Sigmoid colon (tissue), 7 donors: ENCODE data around the gene MAEL. TPM values are rescaled to one million over a fixed set of nuclear protein-coding genes. Genes with fewer than 3 reads are reported as not detected.

Experiments used
- DNase-seq: peaks from one replicate; pipeline ENCODE4 v3.0.0-alpha.2; 2019
- H3K27ac ChIP-seq, 4 donors: fragments of 200-600 bp; sonication (generic); one replicate each; pipeline ENCODE4 v1.5.1; 2016 to 2019; ENCODE audit warnings: mild to moderate bottlenecking in 1 of 4
- H3K27me3 ChIP-seq, 3 donors: fragments of 200-600 bp; sonication (generic); one replicate each; pipeline ENCODE4 v1.5.1; 2019; ENCODE audit warnings: mild to moderate bottlenecking in 1 of 3
- H3K36me3 ChIP-seq, 4 donors: fragments of 200-600 bp; sonication (generic); one replicate each; pipeline ENCODE4 v1.5.1; 2016 to 2019
- H3K4me1 ChIP-seq, 4 donors: fragments of 200-600 bp; sonication (generic); one replicate each; pipeline ENCODE4 v1.5.1; 2017 to 2019
- H3K4me3 ChIP-seq, 4 donors: fragments of 200-600 bp; sonication (generic); one replicate each; pipeline ENCODE4 v1.5.1; 2017 to 2019; ENCODE audit warnings: mild to moderate bottlenecking in 2 of 4, moderate library complexity in 1 of 4
- H3K9me3 ChIP-seq, 4 donors: fragments of 200-600 bp in 3 of 4; sonication (generic) in 3 of 4; one replicate each; pipeline versions ENCODE4 v1.5.1 to v1.6.1; 2013 to 2019
- CTCF ChIP-seq, 4 experiments: fragments of 450-650 bp in 3 of 4; fragments of 200-600 bp in 1 of 4; IDR thresholded peaks; one replicate each; pipeline ENCODE4 v1.5.1; 2016 to 2019; ENCODE audit warnings: antibody characterized with exemption in 4 of 4, mild to moderate bottlenecking in 3 of 4, moderate library complexity in 2 of 4
- EP300 ChIP-seq, 4 donors: sonication (generic); formaldehyde crosslinking; IDR thresholded peaks; one replicate each; pipeline ENCODE4 v1.6.1; 2017; ENCODE audit warnings: antibody characterized with exemption in 4 of 4
- POLR2A ChIP-seq, 2 donors: fragments of 450-650 bp; IDR thresholded peaks; one replicate each; pipeline ENCODE4 v1.6.1; 2016; ENCODE audit warnings: antibody characterized with exemption in 2 of 2, mild to moderate bottlenecking in 2 of 2, moderate library complexity in 2 of 2
- POLR2AphosphoS5 ChIP-seq, 4 donors: sonication (generic); formaldehyde crosslinking; IDR thresholded peaks; one replicate each; pipeline ENCODE4 v1.6.1; 2017; ENCODE audit warnings: antibody characterized with exemption in 4 of 4
- WGBS, 2 donors: extraction: QIAGEN DNeasy Blood & Tissue Kit; methylation state at CpG; one replicate each; pipeline ENCODE4 v1.1.7; 2013; 5-methylcytosine and 5-hydroxymethylcytosine counted together
- intact Hi-C: fragments of 100-400 bp; cut with DNase I; formaldehyde crosslinking; loops from one replicate; pipeline ENCODE4 v1.15.1; 2023
- polyA plus RNA-seq, 3 donors: library from polyadenylated mRNA; stranded (reverse); fragments of 200-250 nt; gene quantifications; one replicate each; pipeline ENCODE4 v1.2.3, GENCODE V29; 2013
- total RNA-seq, 4 donors: library from RNA; depleted of rRNA; stranded (reverse); fragments of >200 nt; gene quantifications; one replicate each; pipeline ENCODE4 v1.1.0, GENCODE V29; 2016
- donor health status: healthy with polysubstance abuse.
- donor health status: Bipolar disorder and iron deficiency.
- donor health status: healthy.

Gene MAEL
- total and polyA plus RNA-seq, 7 donors = 0.07 to 1.6 (median 1.1) TPM; not detected in 1

DNA sequence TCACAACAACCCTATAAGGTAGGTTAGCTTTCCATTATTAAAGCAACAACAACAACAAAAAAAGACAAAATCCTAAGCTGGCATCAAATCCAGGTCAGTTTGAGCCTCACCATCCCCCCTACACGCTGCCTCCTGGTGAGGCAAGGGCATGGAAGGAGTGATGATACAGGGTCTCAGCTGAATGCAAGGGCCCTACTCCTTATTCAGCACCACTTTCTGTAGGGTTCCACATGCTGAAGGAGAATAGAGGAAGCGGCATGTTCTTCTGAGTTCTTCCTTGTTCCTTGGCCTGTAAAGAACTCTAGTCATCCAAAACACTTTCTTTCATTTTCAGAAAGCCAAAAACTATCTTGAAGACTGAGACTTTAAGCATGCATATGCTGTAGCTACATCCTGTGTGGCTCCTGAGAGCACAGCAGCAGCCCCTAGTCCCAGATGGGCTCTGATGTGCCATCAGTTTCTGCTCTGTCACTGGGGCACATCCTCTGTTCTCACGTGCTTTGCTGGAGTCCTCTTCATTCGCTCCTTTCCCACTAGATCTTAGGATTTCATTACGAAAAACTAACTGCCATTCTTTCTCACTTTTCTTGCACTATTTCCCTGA lies 19.9 kb upstream of the MAEL start:
- H3K4me1 ChIP-seq = peaks cover 0 to 11% (median 8%) of the 10 kb centered on the region in 4 donors
- H3K4me3 ChIP-seq = no peak overlapping the region
- H3K27ac ChIP-seq = no peak overlapping the region
- H3K9me3 ChIP-seq = no peaks in the 10 kb centered on the region
- no peaks in the 10 kb centered on the region for H3K36me3 ChIP-seq
- no peaks in the 10 kb centered on the region for H3K27me3 ChIP-seq
- intact Hi-C loops = no loop called here
- WGBS, 2 donors = 69 to 89% methylated on average over 5 of the region's 5 CpGs
- TF ChIP-seq POLR2A (IDR thresholded peaks at IDR 0.05) (no peak), POLR2AphosphoS5 (IDR thresholded peaks at IDR 0.05) (no peak), EP300 (IDR thresholded peaks at IDR 0.05) (no peak), CTCF (IDR thresholded peaks at IDR 0.05) (no peak)
- DNase-seq = no peak

DNA sequence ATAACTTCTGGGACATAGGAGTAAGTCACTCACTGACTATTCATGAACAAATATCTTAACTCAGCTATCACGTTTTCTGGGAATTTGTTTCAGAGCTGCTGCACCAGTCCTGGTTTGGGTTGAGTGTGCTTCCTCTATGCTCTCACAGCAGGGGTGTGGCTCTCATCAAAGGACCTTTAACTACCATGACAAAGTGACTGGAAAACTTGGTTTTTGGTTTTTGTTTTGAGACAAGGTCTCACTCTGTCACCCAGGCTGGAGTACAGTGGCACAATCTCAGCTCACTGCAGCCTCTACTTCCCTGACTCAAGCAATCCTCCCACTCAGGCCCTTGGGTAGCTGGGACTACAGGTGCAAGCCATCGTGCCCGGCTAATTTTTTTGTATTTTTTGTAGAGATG lies 17.8 kb upstream of the MAEL start:
- Histone ChIP-seq H3K9me3 (no peaks in the 10 kb centered on the region), H3K27ac (no peak overlapping the region), H3K4me1 (peaks cover 0 to 22% (median 13%) of the 10 kb centered on the region in 4 donors), H3K4me3 (no peak overlapping the region), H3K27me3 (no peaks in the 10 kb centered on the region), H3K36me3 (no peaks in the 10 kb centered on the region)
- DNase-seq = no peak
- TF ChIP-seq CTCF (IDR thresholded peaks at IDR 0.05) = no peak
- no peak for TF ChIP-seq POLR2AphosphoS5 (IDR thresholded peaks at IDR 0.05)
- no peak for TF ChIP-seq POLR2A (IDR thresholded peaks at IDR 0.05)
- TF ChIP-seq EP300 (IDR thresholded peaks at IDR 0.05) = no peak
- intact Hi-C loops = loop anchor here (5.0 kb wide), 1 partner anchor 49 kb away; no protein-coding TSS in a partner anchor
- WGBS, 2 donors = 79 to 84% methylated on average over 3 of the region's 3 CpGs

GRCh38 chr1:166972193-166972592 lies 16.9 kb upstream of the MAEL start:
- Histone ChIP-seq H3K9me3 (no peaks in the 10 kb centered on the region), H3K27ac (no peak overlapping the region), H3K36me3 (no peaks in the 10 kb centered on the region), H3K4me3 (no peak overlapping the region), H3K27me3 (no peaks in the 10 kb centered on the region), H3K4me1 (peaks cover 0 to 26% (median 15%) of the 10 kb centered on the region in 4 donors)
- no peak for DNase-seq
- intact Hi-C loops = loop anchor here (2.0 to 5.0 kb wide), 2 partner anchors 19 to 50 kb away; no protein-coding TSS in a partner anchor
- TF ChIP-seq CTCF (IDR thresholded peaks at IDR 0.05) (no peak), EP300 (IDR thresholded peaks at IDR 0.05) (no peak), POLR2AphosphoS5 (IDR thresholded peaks at IDR 0.05) (no peak), POLR2A (IDR thresholded peaks at IDR 0.05) (no peak)
- 73 to 77% methylated on average over 3 of the region's 3 CpGs for WGBS, 2 donors

DNA sequence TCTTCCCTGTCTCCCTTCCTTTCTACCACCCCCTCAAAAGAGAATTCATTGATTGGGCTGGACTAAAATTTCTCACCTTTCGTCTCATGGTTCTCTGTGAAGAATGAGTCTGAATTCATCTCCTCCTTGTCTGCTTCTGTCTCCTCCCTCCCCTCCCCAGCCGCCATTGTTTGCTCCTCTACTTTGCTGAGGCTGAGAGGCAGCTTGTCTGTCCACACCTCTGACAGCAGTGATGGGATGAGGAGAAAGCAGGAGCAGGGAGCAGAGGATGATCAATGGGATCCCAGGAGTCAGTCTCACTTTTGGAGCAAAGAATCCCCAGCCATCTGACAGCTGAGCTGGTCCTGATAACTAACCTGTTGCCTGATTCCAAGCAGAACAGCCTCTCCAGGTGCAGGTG lies 16.3 kb upstream of the MAEL start:
- 63 to 70% methylated on average over 2 of the region's 2 CpGs for WGBS, 2 donors
- Histone ChIP-seq H3K27me3 (no peaks in the 10 kb centered on the region), H3K4me1 (peaks cover 0 to 26% (median 15%) of the 10 kb centered on the region in 4 donors), H3K4me3 (no peak overlapping the region), H3K36me3 (no peaks in the 10 kb centered on the region), H3K27ac (no peak overlapping the region), H3K9me3 (no peaks in the 10 kb centered on the region)
- no peak for DNase-seq
- intact Hi-C loops = loop anchor here (2.0 to 5.0 kb wide), 2 partner anchors 20 to 51 kb away; no protein-coding TSS in a partner anchor
- TF ChIP-seq CTCF (IDR thresholded peaks at IDR 0.05) = no peak
- no peak for TF ChIP-seq POLR2AphosphoS5 (IDR thresholded peaks at IDR 0.05)
- no peak for TF ChIP-seq POLR2A (IDR thresholded peaks at IDR 0.05)
- no peak for TF ChIP-seq EP300 (IDR thresholded peaks at IDR 0.05)
